Pancreas (tissue), 10 donors: ENCODE measurements around the gene GPR137C. TPM values are rescaled to one million over a fixed set of nuclear protein-coding genes. Genes with fewer than 3 reads are reported as not detected.

Experiments
- ATAC-seq, 4 donors: fragments of 200-7000 bp; cut with Tn5 transposase; one replicate each; pipeline versions ENCODE4 v1.8.0 to v1.9.1; 2020; ENCODE audit warnings: mild to moderate bottlenecking in 4 of 4, moderate library complexity in 4 of 4
- DNase-seq, 6 donors: peaks; one replicate each; pipeline ENCODE4 v3.0.0-alpha.2; 2020
- FAIRE-seq: peaks from 2 replicates; lab custom pipeline; 2012; peaks lifted over from hg19 to GRCh38; lab: Jason Lieb, UNC
- H3K27ac ChIP-seq, 4 donors: fragments of 200-600 bp; sonication (generic); 1 replicate in 3 of 4; 2 replicates in 1 of 4; pipeline versions ENCODE4 v1.5.0 to v1.8.0; 2020
- H3K27me3 ChIP-seq, 4 donors: fragments of 200-600 bp; one replicate each; pipeline ENCODE4 v1.8.0; 2021
- H3K36me3 ChIP-seq, 3 donors: fragments of 200-600 bp; sonication (generic) in 1 of 3; one replicate each; pipeline versions ENCODE4 v1.5.0 to v1.8.0; 2020 to 2021
- H3K4me1 ChIP-seq, 3 donors: fragments of 200-600 bp; one replicate each; pipeline ENCODE4 v1.8.0; 2021
- H3K4me3 ChIP-seq, 4 donors: fragments of 200-600 bp; sonication (generic) in 2 of 4; one replicate each; pipeline versions ENCODE4 v1.5.0 to v1.8.0; 2020 to 2021
- H3K9me3 ChIP-seq, 4 donors: fragments of 200-600 bp; one replicate each; pipeline ENCODE4 v1.8.0; 2021
- CTCF ChIP-seq, 4 donors: fragments of 200-600 bp; sonication (generic) in 3 of 4; IDR thresholded peaks; one replicate each; pipeline versions ENCODE4 v1.5.0 to v1.8.0; 2021; ENCODE audit warnings: antibody characterized with exemption in 4 of 4
- WGBS, 2 donors: extraction: QIAGEN DNeasy Blood & Tissue Kit; methylation state at CpG; one replicate each; pipeline ENCODE4 v1.1.7; 2013; 5-methylcytosine and 5-hydroxymethylcytosine counted together
- intact Hi-C, 3 donors: fragments of 100-400 bp; cut with DNase I; formaldehyde crosslinking; loops; one replicate each; pipeline versions ENCODE4 v1.11.1 to v1.14.2; 2022
- polyA plus RNA-seq, 2 donors: library from polyadenylated mRNA; stranded (reverse); fragments of 200-250 nt; gene quantifications; one replicate each; pipeline ENCODE4 v1.2.3, GENCODE V29; 2013
- total RNA-seq, 6 donors: library from RNA; stranded (reverse); fragmentation: NEBNext Ultra II Directional in 4 of 6; extraction: Animal tissue kit (Norgen Biotek cat#: 25700) in 4 of 6; gene quantifications; one replicate each; pipeline versions ENCODE4 v1.2.1 to v1.2.4, GENCODE V29; 2021 to 2023
- donor health status: healthy with polysubstance abuse.
- donor health status: DM: no; HTN: no; CAD: no; lungs with moderate emphysema.
- donor health status: DM: no; HTN: no; CAD: no.
- donor health status: control.
- donor health status: control.
- donor health status: Bipolar disorder and iron deficiency.
- donor health status: DM: yes; HTN: yes; CAD: no.
- donor health status: DM: no; HTN: no; CAD: no.
- donor health status: DM: no; HTN: no; CAD: no.
- donor health status: DM: yes; HTN: yes; CAD: no.

GPR137C gene
- under 1 TPM; 0.13 to 0.81 (median 0.35) TPM for total RNA-seq
- under 1 TPM; 0.27 to 0.47 TPM for polyA plus RNA-seq

- H3K36me3 ChIP-seq: no peaks in the 10 kb centered on the region
- peak; percentile 95 for FAIRE-seq
- H3K9me3 ChIP-seq: no peaks in the 10 kb centered on the region
- WGBS, 2 donors: 0% methylated on average over 71 to 81 of the region's 81 CpGs
- ATAC-seq: peak; percentile 93 to 98 (median 94)
- no peaks in the 10 kb centered on the region for H3K27me3 ChIP-seq
- no peak for TF ChIP-seq CTCF (IDR thresholded peaks at IDR 0.05)
- peaks cover 9 to 12% (median 10%) of the 10 kb centered on the region in 3 donors for H3K4me1 ChIP-seq
- H3K27ac ChIP-seq: peak within 1 kb of the TSS; percentile 76 to 96 (median 85)
- intact Hi-C loops: no loop called here
- H3K4me3 ChIP-seq: peak within 1 kb of the TSS; percentile 63 to 80 (median 70)
- peak; percentile 96 to 100 (median 99) for DNase-seq
Measured at GRCh38 chr14:52552063-52552988, at the start of gene GPR137C, which contains the start of gene TXNDC16. TSS of gene GPR137C (plus strand) at chr14:52552836. CDS start at chr14:52553148, 312 bp downstream. TSS of gene TXNDC16 (minus strand) at chr14:52552505. CDS start at chr14:52543557, 8,948 bp downstream.

GRCh38 chr14:52513249-52513648 lies 39.4 kb upstream of the GPR137C start:
- ATAC-seq (no peak), DNase-seq (no peak), FAIRE-seq (no peak)
- no peaks in the 10 kb centered on the region for H3K4me1 ChIP-seq
- intact Hi-C loops: no loop called here
- WGBS, 2 donors: 76 to 87% methylated on average over 1 of the region's 1 CpG
- H3K27me3 ChIP-seq: no peaks in the 10 kb centered on the region
- no peaks in the 10 kb centered on the region for H3K9me3 ChIP-seq
- H3K27ac ChIP-seq: no peak overlapping the region
- H3K36me3 ChIP-seq: no peaks in the 10 kb centered on the region
- no peak overlapping the region for H3K4me3 ChIP-seq
- TF ChIP-seq CTCF (IDR thresholded peaks at IDR 0.05): no peak

GRCh38 chr14:52514046-52514811 lies 38.4 kb upstream of the GPR137C start:
- no peak for ATAC-seq
- 97 to 98% methylated on average over 4 of the region's 4 CpGs for WGBS, 2 donors
- no peak for DNase-seq
- FAIRE-seq: no peak
- Histone ChIP-seq H3K4me1 (no peaks in the 10 kb centered on the region), H3K36me3 (no peaks in the 10 kb centered on the region), H3K4me3 (no peak overlapping the region), H3K27ac (no peak overlapping the region), H3K27me3 (no peaks in the 10 kb centered on the region), H3K9me3 (no peaks in the 10 kb centered on the region)
- no peak for TF ChIP-seq CTCF (IDR thresholded peaks at IDR 0.05)
- intact Hi-C loops: no loop called here

GRCh38 chr14:52522033-52522432 lies 30.6 kb upstream of the GPR137C start:
- DNase-seq (no peak), ATAC-seq (no peak), FAIRE-seq (no peak)
- Histone ChIP-seq H3K27me3 (no peaks in the 10 kb centered on the region), H3K4me1 (no peaks in the 10 kb centered on the region), H3K27ac (no peak overlapping the region), H3K36me3 (no peaks in the 10 kb centered on the region), H3K9me3 (no peaks in the 10 kb centered on the region), H3K4me3 (no peak overlapping the region)
- intact Hi-C loops: no loop called here
- no peak for TF ChIP-seq CTCF (IDR thresholded peaks at IDR 0.05)
- WGBS, 2 donors: 13 to 25% methylated on average over 1 of the region's 1 CpG
